ENCODE results near the gene DELE1.

- no peak for TF ChIP-seq CTCF (IDR thresholded peaks at IDR 0.05; ENCODE audit: poor library complexity, severe bottlenecking)
- TF ChIP-seq POLR2AphosphoS5 (IDR thresholded peaks at IDR 0.05), result no peak
- TF ChIP-seq TAF1 (IDR thresholded peaks at IDR 0.05; ENCODE audit: low read depth), result no peak
- no peak for TF ChIP-seq EZH2 (IDR thresholded peaks at IDR 0.05; ENCODE audit: borderline replicate concordance, insufficient read depth, low read length, poor library complexity, severe bottlenecking)
- no peak for TF ChIP-seq EP300 (conservative IDR thresholded peaks at IDR 0.05; ENCODE audit: poor library complexity, severe bottlenecking)
- TF ChIP-seq RAD21 (conservative IDR thresholded peaks at IDR 0.05), result no peak
- no peak for TF ChIP-seq SMC3 (conservative IDR thresholded peaks at IDR 0.05; ENCODE audit: poor library complexity)
These were observed 9.5 kb downstream of the DELE1 start for GRCh38 chr5:141933151-141933550.

Data from neural cell (in vitro differentiated cells).